H9 (cell line): Measurements from ENCODE around the gene CLEC16A. TPM values are rescaled to one million over a fixed set of nuclear protein-coding genes. Genes with fewer than 3 reads are reported as not detected.

Experiments
- DNase-seq: peaks from one replicate; pipeline ENCODE4 v3.0.0-alpha.2; 2017
- H2AFZ ChIP-seq: one replicate; pipeline ENCODE4 v1.6.1; 2013; ENCODE audit warnings: mild to moderate bottlenecking, low read length, control low read depth, moderate library complexity
- H2AK5ac ChIP-seq: 2 replicates; pipeline ENCODE4 v1.6.1; 2013; ENCODE audit warnings: low read length, control low read depth, mixed read lengths; ENCODE audit not compliant: insufficient read length
- H2BK120ac ChIP-seq: one replicate; pipeline ENCODE4 v1.6.1; 2013; ENCODE audit warnings: low read depth, mild to moderate bottlenecking, low read length, control low read depth, inconsistent platforms; ENCODE audit not compliant: poor library complexity, severe bottlenecking
- H2BK12ac ChIP-seq: 2 replicates; pipeline ENCODE4 v1.6.1; 2013; ENCODE audit warnings: low read length, control low read depth, mixed read lengths, low read depth; ENCODE audit not compliant: insufficient read length
- H2BK15ac ChIP-seq: 2 replicates; pipeline ENCODE4 v1.6.1; 2013; ENCODE audit warnings: low read depth, low read length, control low read depth
- H2BK20ac ChIP-seq: one replicate; pipeline ENCODE4 v1.6.1; 2013; ENCODE audit warnings: low read depth, mild to moderate bottlenecking, low read length, control low read depth, inconsistent platforms; ENCODE audit not compliant: poor library complexity, severe bottlenecking
- H2BK5ac ChIP-seq: 2 replicates; pipeline ENCODE4 v1.6.1; 2013; ENCODE audit warnings: low read length, control low read depth, mixed read lengths; ENCODE audit not compliant: insufficient read length
- H3K14ac ChIP-seq: 2 replicates; pipeline ENCODE4 v1.6.1; 2013; ENCODE audit warnings: low read length, control low read depth; ENCODE audit not compliant: insufficient read depth
- H3K18ac ChIP-seq: 2 replicates; pipeline ENCODE4 v1.6.1; 2013; ENCODE audit warnings: low read depth, mild to moderate bottlenecking, mixed read lengths, low read length, control low read depth; ENCODE audit not compliant: insufficient read length
- H3K23ac ChIP-seq: 2 replicates; pipeline ENCODE4 v1.6.1; 2013; ENCODE audit warnings: low read length, control low read depth, mixed read lengths, low read depth; ENCODE audit not compliant: insufficient read length
- H3K23me2 ChIP-seq: 2 replicates; pipeline ENCODE4 v1.6.1; 2013; ENCODE audit warnings: low read depth, mild to moderate bottlenecking, mixed read lengths, low read length, control low read depth; ENCODE audit not compliant: insufficient read length, poor library complexity, severe bottlenecking
- H3K27ac ChIP-seq: 2 replicates; pipeline ENCODE4 v1.5.1; 2013; ENCODE audit warnings: low read length, control low read depth, mixed read lengths, low read depth; ENCODE audit not compliant: insufficient read length
- H3K27me3 ChIP-seq: 2 replicates; pipeline ENCODE4 v1.6.1; 2013; ENCODE audit warnings: low read length, control low read depth, inconsistent platforms; ENCODE audit not compliant: insufficient read depth
- H3K4ac ChIP-seq: 2 replicates; pipeline ENCODE4 v1.6.1; 2013; ENCODE audit warnings: low read depth, mild to moderate bottlenecking, control low read depth, inconsistent platforms, low read length, moderate library complexity
- H3K4me1 ChIP-seq: 2 replicates; pipeline ENCODE4 v1.6.1; 2013; ENCODE audit warnings: low read length, control low read depth, inconsistent platforms; ENCODE audit not compliant: insufficient read depth
- H3K4me2 ChIP-seq: 2 replicates; pipeline ENCODE4 v1.6.1; 2013; ENCODE audit warnings: low read length, control low read depth, mixed read lengths; ENCODE audit not compliant: insufficient read length, insufficient read depth
- H3K56ac ChIP-seq: 2 replicates; pipeline ENCODE4 v1.6.1; 2013; ENCODE audit warnings: low read depth, mild to moderate bottlenecking, mixed read lengths, low read length, control low read depth; ENCODE audit not compliant: insufficient read length
- H3K79me1 ChIP-seq: 2 replicates; pipeline ENCODE4 v1.6.1; 2013; ENCODE audit warnings: low read depth, mild to moderate bottlenecking, moderate library complexity, low read length, control low read depth, inconsistent platforms; ENCODE audit not compliant: insufficient read depth, poor library complexity, severe bottlenecking
- H3K79me2 ChIP-seq: 2 replicates; pipeline ENCODE4 v1.6.1; 2013; ENCODE audit warnings: low read length, control low read depth, inconsistent platforms; ENCODE audit not compliant: insufficient read depth
- H3K9ac ChIP-seq: 2 replicates; pipeline ENCODE4 v1.6.1; 2013; ENCODE audit warnings: low read length, control low read depth, mixed read lengths; ENCODE audit not compliant: insufficient read length; ENCODE audit errors: extremely low read depth
- H3K9me3 ChIP-seq: one replicate; pipeline ENCODE4 v1.6.1; 2013; ENCODE audit warnings: low read depth, low read length, inconsistent platforms; ENCODE audit not compliant: control insufficient read depth
- H3T11ph ChIP-seq: one replicate; pipeline ENCODE4 v1.6.1; 2013; ENCODE audit warnings: mild to moderate bottlenecking, low read length, control low read depth, inconsistent platforms
- H4K20me1 ChIP-seq: one replicate; pipeline ENCODE4 v1.6.1; 2013; ENCODE audit not compliant: control insufficient read depth, insufficient read length, insufficient read depth
- H4K5ac ChIP-seq: 2 replicates; pipeline ENCODE4 v1.6.1; 2013; ENCODE audit warnings: low read depth, mild to moderate bottlenecking, mixed read lengths, low read length, control low read depth; ENCODE audit not compliant: insufficient read length
- H4K8ac ChIP-seq: replicated peaks from 2 replicates; pipeline ENCODE4 v1.6.1; 2013; ENCODE audit warnings: low read length, control low read depth, mixed read lengths, low read depth; ENCODE audit not compliant: insufficient read length
- H4K91ac ChIP-seq: 2 replicates; pipeline ENCODE4 v1.6.1; 2013; ENCODE audit warnings: low read depth, mild to moderate bottlenecking, moderate library complexity, mixed read lengths, low read length, control low read depth; ENCODE audit not compliant: insufficient read length
- H3K27ac Mint-ChIP-seq, 3 experiments: 2 replicates in 2 of 3; 3 replicates in 1 of 3; pipeline ENCODE4 v1.8.0; 2020 to 2021; ENCODE audit warnings: mixed read lengths in 3 of 3, mild to moderate bottlenecking in 1 of 3, moderate library complexity in 1 of 3
- H3K27me3 Mint-ChIP-seq: 2 replicates; pipeline ENCODE4 v1.8.0; 2021; ENCODE audit warnings: low read depth, mild to moderate bottlenecking, moderate library complexity, mixed read lengths
- H3K36me3 Mint-ChIP-seq, 3 experiments: 2 replicates in 2 of 3; 3 replicates in 1 of 3; pipeline ENCODE4 v1.8.0; 2020 to 2021; ENCODE audit warnings: low read depth in 3 of 3, mixed read lengths in 3 of 3; ENCODE audit not compliant: insufficient read depth in 1 of 3
- H3K4me1 Mint-ChIP-seq, 2 experiments: 2 replicates each; pipeline ENCODE4 v1.8.0; 2020; ENCODE audit warnings: mixed read lengths in 2 of 2
- H3K4me3 Mint-ChIP-seq, 2 experiments: 2 replicates in 1 of 2; 3 replicates in 1 of 2; pipeline ENCODE4 v1.8.0; 2020 to 2021; ENCODE audit warnings: mild to moderate bottlenecking in 2 of 2, mixed read lengths in 2 of 2, moderate library complexity in 1 of 2
- H3K9me3 Mint-ChIP-seq, 2 experiments: 2 replicates in 1 of 2; 3 replicates in 1 of 2; pipeline ENCODE4 v1.8.0; 2020; ENCODE audit warnings: mild to moderate bottlenecking in 2 of 2, mixed read lengths in 2 of 2, moderate library complexity in 1 of 2
- CTCF ChIP-seq: fragments of 200-600 bp; sonication (generic); conservative IDR thresholded peaks from 3 replicates; pipeline ENCODE4 v1.8.0; 2021; ENCODE audit warnings: antibody characterized with exemption, mild to moderate bottlenecking
- WGBS: extraction: QIAGEN DNeasy Blood & Tissue Kit; methylation state at CpG from one replicate; pipeline ENCODE4 v1.1.7; 2013; ENCODE audit warnings: missing lambda C conversion rate, low lambda C conversion rate, mixed read lengths; ENCODE audit not compliant: insufficient read length; ENCODE audit errors: extremely low coverage; 5-methylcytosine and 5-hydroxymethylcytosine counted together
- total RNA-seq: library from RNA; stranded (reverse); gene quantifications from 2 replicates; pipeline ENCODE4 v1.2.1, GENCODE V29; 2021

CLEC16A gene
- total RNA-seq, 1 experiment from 2014 or later: 15.2 TPM

- no CpG with 5 or more reads among the region's 5 CpGs for WGBS
- peaks cover 3 to 18% (median 4%) of the 10 kb centered on the region in 3 experiments; a peak in 5 of 7 replicates for H3K36me3 Mint-ChIP-seq
- H3K27ac Mint-ChIP-seq: no peak overlapping the region
These were observed 46.0 kb downstream of the CLEC16A start for GRCh38 chr16:10990378-10990777.

More at GRCh38 chr16:10990378-10990777, 46.0 kb downstream of the CLEC16A start:
- H3K56ac ChIP-seq: no peak overlapping the region
- H3T11ph ChIP-seq: no peak overlapping the region
- no peak for DNase-seq
- H3K9me3 ChIP-seq: no peaks in the 10 kb centered on the region
- no peak overlapping the region for H2AFZ ChIP-seq
- H2BK15ac ChIP-seq: no peak overlapping the region
- H3K79me1 ChIP-seq: no peaks in the 10 kb centered on the region
- no peaks in the 10 kb centered on the region for H3K4me1 ChIP-seq
- no peak overlapping the region for H2BK12ac ChIP-seq
- no peaks in the 10 kb centered on the region for H3K23me2 ChIP-seq
- no peak overlapping the region for H2BK120ac ChIP-seq
- H3K14ac ChIP-seq: no peak overlapping the region
- no peaks in the 10 kb centered on the region for H4K20me1 ChIP-seq
- H3K18ac ChIP-seq: no peak overlapping the region
- H3K4ac ChIP-seq: no peak overlapping the region
- Mint-ChIP-seq H3K4me1 (peaks cover 5 to 11% of the 10 kb centered on the region in 2 experiments), H3K9me3 (no peaks in the 10 kb centered on the region), H3K27me3 (no peaks in the 10 kb centered on the region), H3K4me3 (no peak overlapping the region)
- no peak overlapping the region for H2BK20ac ChIP-seq
- no peak overlapping the region for H3K9ac ChIP-seq
- TF ChIP-seq CTCF: no peak
- no peak overlapping the region for H3K27ac ChIP-seq
- no peak overlapping the region for H2AK5ac ChIP-seq
- no peak overlapping the region for H4K5ac ChIP-seq
- H3K79me2 ChIP-seq: no peaks in the 10 kb centered on the region
- H2BK5ac ChIP-seq: no peak overlapping the region
- H3K4me2 ChIP-seq: no peak overlapping the region
- no peak overlapping the region for H3K23ac ChIP-seq
- H4K8ac ChIP-seq: no peak overlapping the region
- no peak overlapping the region for H4K91ac ChIP-seq
- H3K27me3 ChIP-seq: no peaks in the 10 kb centered on the region
